K562 (cell line): ENCODE measurements around the gene ELF3. TPM values are rescaled to one million over a fixed set of nuclear protein-coding genes. Genes with fewer than 3 reads are reported as not detected.

Experiments used
- FOXK2 ChIP-seq, 2 experiments: fragments of 450-650 bp; IDR thresholded peaks in 1 of 2; conservative IDR thresholded peaks in 1 of 2; 2 replicates each; pipeline ENCODE4 v1.6.1; 2016; ENCODE audit warnings: low read depth in 2 of 2, mild to moderate bottlenecking in 1 of 2
- HDAC2 ChIP-seq: fragments of 450-650 bp; IDR thresholded peaks from 2 replicates; pipeline ENCODE4 v1.6.1; 2016; ENCODE audit warnings: mild to moderate bottlenecking
- MTA1 ChIP-seq: fragments of 450-650 bp; IDR thresholded peaks from 2 replicates; pipeline ENCODE4 v1.6.1; 2017; ENCODE audit warnings: borderline replicate concordance
- NELFE ChIP-seq: IDR thresholded peaks from 2 replicates; pipeline ENCODE4 v1.6.1; 2011; ENCODE audit warnings: mild to moderate bottlenecking; ENCODE audit not compliant: insufficient read depth, insufficient read length
- RREB1 ChIP-seq: fragments of 250-450 bp; sonication (Bioruptor Pico); IDR thresholded peaks from 2 replicates; pipeline ENCODE4 v1.4.0; 2020
- SP1 ChIP-seq: sonication (generic); formaldehyde crosslinking; IDR thresholded peaks from 2 replicates; pipeline ENCODE4 v1.8.1; 2022; ENCODE audit warnings: mild to moderate bottlenecking, missing genetic modification reagents
- TBL1XR1 ChIP-seq, 2 experiments: IDR thresholded peaks; 2 replicates each; pipeline ENCODE4 v1.6.1; 2012; ENCODE audit warnings: improper control_type of control experiment in 2 of 2, low read length in 2 of 2, mild to moderate bottlenecking in 1 of 2
- TRIM28 ChIP-seq: fragments of 450-650 bp; IDR thresholded peaks from 2 replicates; pipeline ENCODE4 v1.6.1; 2017
- ZNF561 ChIP-seq: fragments of 450-650 bp; formaldehyde crosslinking; conservative IDR thresholded peaks from 2 replicates; pipeline ENCODE4 v1.4.0; 2020; ENCODE audit warnings: mild to moderate bottlenecking, moderate library complexity
- ZNF778 ChIP-seq: fragments of 450-650 bp; formaldehyde crosslinking; IDR thresholded peaks from 2 replicates; pipeline ENCODE4 v1.4.0; 2020; ENCODE audit warnings: mild to moderate bottlenecking, moderate library complexity
- polyA plus RNA-seq, 8 experiments: library from polyadenylated mRNA; depleted of rRNA in 4 of 8; stranded (reverse) in 5 of 8; unstranded in 3 of 8; fragments of >200 nt; fragmentation: Nextera tagmentation in 2 of 8; fragmentation: Illumina TruSeq in 1 of 8; extraction: Ambion mirVana in 2 of 8; extraction: Trizol in 1 of 8; gene quantifications; 2 replicates each; pipeline versions ENCODE4 v1.2.1 to v1.2.3, GENCODE V29; 2011 to 2014; ENCODE audit warnings: inconsistent platforms in 1 of 8, missing spikeins in 1 of 8
- total RNA-seq, 7 experiments: library from RNA; depleted of rRNA in 6 of 7; stranded (reverse); fragments of >200 nt in 6 of 7; fragmentation: Illumina TruSeq in 2 of 7; extraction: Trizol in 2 of 7; gene quantifications; 2 replicates each; pipeline versions ENCODE4 v1.2.1 to v1.2.3, GENCODE V29; 2011 to 2021; ENCODE audit warnings: low replicate concordance in 1 of 7
- TF ChIP-seq, protein P1 (sequence below): sonication (generic); formaldehyde crosslinking; IDR thresholded peaks from 2 replicates; pipeline ENCODE4 v1.8.0; 2022; ENCODE audit warnings: mild to moderate bottlenecking, missing genetic modification reagents
- TF ChIP-seq, protein P2 (sequence below): sonication (generic); formaldehyde crosslinking; IDR thresholded peaks from 2 replicates; pipeline ENCODE4 v1.8.1; 2023; ENCODE audit warnings: mild to moderate bottlenecking, missing genetic modification reagents
- TF ChIP-seq, protein P3 (sequence below): fragments of 250-450 bp; sonication (Bioruptor Pico); IDR thresholded peaks from 2 replicates; pipeline ENCODE4 v1.5.0; 2021

Gene ELF3
- total and polyA plus RNA-seq, 9 of the 15 experiments (the other 6 are each of a cell fraction or from before 2014, with no cell fraction given), result 0.03 to 1.2 (median 0.07) TPM; not detected in 4

- TF ChIP-seq, protein P1, sequence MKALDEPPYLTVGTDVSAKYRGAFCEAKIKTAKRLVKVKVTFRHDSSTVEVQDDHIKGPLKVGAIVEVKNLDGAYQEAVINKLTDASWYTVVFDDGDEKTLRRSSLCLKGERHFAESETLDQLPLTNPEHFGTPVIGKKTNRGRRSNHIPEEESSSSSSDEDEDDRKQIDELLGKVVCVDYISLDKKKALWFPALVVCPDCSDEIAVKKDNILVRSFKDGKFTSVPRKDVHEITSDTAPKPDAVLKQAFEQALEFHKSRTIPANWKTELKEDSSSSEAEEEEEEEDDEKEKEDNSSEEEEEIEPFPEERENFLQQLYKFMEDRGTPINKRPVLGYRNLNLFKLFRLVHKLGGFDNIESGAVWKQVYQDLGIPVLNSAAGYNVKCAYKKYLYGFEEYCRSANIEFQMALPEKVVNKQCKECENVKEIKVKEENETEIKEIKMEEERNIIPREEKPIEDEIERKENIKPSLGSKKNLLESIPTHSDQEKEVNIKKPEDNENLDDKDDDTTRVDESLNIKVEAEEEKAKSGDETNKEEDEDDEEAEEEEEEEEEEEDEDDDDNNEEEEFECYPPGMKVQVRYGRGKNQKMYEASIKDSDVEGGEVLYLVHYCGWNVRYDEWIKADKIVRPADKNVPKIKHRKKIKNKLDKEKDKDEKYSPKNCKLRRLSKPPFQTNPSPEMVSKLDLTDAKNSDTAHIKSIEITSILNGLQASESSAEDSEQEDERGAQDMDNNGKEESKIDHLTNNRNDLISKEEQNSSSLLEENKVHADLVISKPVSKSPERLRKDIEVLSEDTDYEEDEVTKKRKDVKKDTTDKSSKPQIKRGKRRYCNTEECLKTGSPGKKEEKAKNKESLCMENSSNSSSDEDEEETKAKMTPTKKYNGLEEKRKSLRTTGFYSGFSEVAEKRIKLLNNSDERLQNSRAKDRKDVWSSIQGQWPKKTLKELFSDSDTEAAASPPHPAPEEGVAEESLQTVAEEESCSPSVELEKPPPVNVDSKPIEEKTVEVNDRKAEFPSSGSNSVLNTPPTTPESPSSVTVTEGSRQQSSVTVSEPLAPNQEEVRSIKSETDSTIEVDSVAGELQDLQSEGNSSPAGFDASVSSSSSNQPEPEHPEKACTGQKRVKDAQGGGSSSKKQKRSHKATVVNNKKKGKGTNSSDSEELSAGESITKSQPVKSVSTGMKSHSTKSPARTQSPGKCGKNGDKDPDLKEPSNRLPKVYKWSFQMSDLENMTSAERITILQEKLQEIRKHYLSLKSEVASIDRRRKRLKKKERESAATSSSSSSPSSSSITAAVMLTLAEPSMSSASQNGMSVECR (CRISPR knock-in tag), result no peak
- TF ChIP-seq, protein P2, sequence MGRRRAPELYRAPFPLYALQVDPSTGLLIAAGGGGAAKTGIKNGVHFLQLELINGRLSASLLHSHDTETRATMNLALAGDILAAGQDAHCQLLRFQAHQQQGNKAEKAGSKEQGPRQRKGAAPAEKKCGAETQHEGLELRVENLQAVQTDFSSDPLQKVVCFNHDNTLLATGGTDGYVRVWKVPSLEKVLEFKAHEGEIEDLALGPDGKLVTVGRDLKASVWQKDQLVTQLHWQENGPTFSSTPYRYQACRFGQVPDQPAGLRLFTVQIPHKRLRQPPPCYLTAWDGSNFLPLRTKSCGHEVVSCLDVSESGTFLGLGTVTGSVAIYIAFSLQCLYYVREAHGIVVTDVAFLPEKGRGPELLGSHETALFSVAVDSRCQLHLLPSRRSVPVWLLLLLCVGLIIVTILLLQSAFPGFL, result no peak
- TF ChIP-seq FOXK2 (conservative IDR thresholded peaks at IDR 0.05 in 1 of 2, IDR thresholded peaks at IDR 0.05 in 1 of 2; ENCODE audit: low read depth in 2 of 2), result peak; percentile 95 to 96
- peak; percentile 85; the same call in 1 of the 2 replicates for TF ChIP-seq MTA1
- TF ChIP-seq, protein P3, sequence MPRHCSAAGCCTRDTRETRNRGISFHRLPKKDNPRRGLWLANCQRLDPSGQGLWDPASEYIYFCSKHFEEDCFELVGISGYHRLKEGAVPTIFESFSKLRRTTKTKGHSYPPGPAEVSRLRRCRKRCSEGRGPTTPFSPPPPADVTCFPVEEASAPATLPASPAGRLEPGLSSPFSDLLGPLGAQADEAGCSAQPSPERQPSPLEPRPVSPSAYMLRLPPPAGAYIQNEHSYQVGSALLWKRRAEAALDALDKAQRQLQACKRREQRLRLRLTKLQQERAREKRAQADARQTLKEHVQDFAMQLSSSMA (CRISPR knock-in tag), result no peak
- TF ChIP-seq TBL1XR1 (IDR thresholded peaks at IDR 0.05; ENCODE audit: low read length in 2 of 2), result peak; percentile 21 to 92
- TF ChIP-seq ZNF778 (CRISPR knock-in tag), result no peak
- no peak for TF ChIP-seq RREB1 (CRISPR knock-in tag)
- TF ChIP-seq NELFE, result no peak
- no peak for TF ChIP-seq ZNF561 (CRISPR knock-in tag)
- TF ChIP-seq SP1 (CRISPR knock-in tag), result peak; percentile 56; the same call in 1 of the 2 replicates
- TF ChIP-seq HDAC2, result peak; percentile 97
- peak; percentile 51; the same call in 1 of the 2 replicates for TF ChIP-seq TRIM28
Measured at GRCh38 chr1:202018468-202019234, 8.3 kb downstream of the ELF3 start (continued).
